Astrocyte (in vitro differentiated cells and primary cell): ENCODE measurements around the gene SNX10.

ENCODE experiments used
- CTCF ChIP-seq: IDR thresholded peaks from 2 replicates; pipeline ENCODE4 v1.5.1; 2011; ENCODE audit warnings: low read depth, mild to moderate bottlenecking, inconsistent platforms, low read length, moderate library complexity; ENCODE audit not compliant: insufficient read depth
- EZH2 ChIP-seq: IDR thresholded peaks from 2 replicates; pipeline ENCODE4 v1.6.1; 2012; ENCODE audit warnings: mild to moderate bottlenecking, low read length, inconsistent platforms; ENCODE audit not compliant: insufficient read depth

GRCh38 chr7:26343320-26343832 is 51.7 kb downstream of the SNX10 start:
- TF ChIP-seq CTCF (no peak), EZH2 (no peak)
